ENCODE data around the gene ANKS1A. TPM values are rescaled to one million over a fixed set of nuclear protein-coding genes. Genes with fewer than 3 reads are reported as not detected.
"Not testable (repeated sequence)": the region's sequence is repeated elsewhere in the genome, so short reads cannot be mapped to it uniquely, and the experiment has no call there.

The ANKS1A gene
- total and polyA plus RNA-seq, 12 donors, result 7.1 to 36.3 (median 29.9) TPM

GRCh38 chr6:35094183-35094582 is 205.1 kb downstream of the ANKS1A start:
- TF ChIP-seq CTCF (IDR thresholded peaks at IDR 0.05), result no peak
- Histone ChIP-seq H3K9me3 (no peaks in the 10 kb centered on the region), H3K36me3 (peaks cover 0 to 28% (median 7%) of the 10 kb centered on the region in 9 donors), H3K27ac (peak overlapping the region in 2 of 10 donors; percentile 5 to 61), H3K4me1 (peaks cover 14 to 51% (median 41%) of the 10 kb centered on the region in 9 donors), H3K4me3 (no peak overlapping the region), H3K27me3 (no peaks in the 10 kb centered on the region)
- intact Hi-C loops (cut with DNase I), result no loop called here
- no peak for ATAC-seq
- WGBS, 2 donors, result 89 to 95% methylated on average over 4 of the region's 4 CpGs
- no peak for DNase-seq

GRCh38 chr6:35096129-35096862 is 207.2 kb downstream of the ANKS1A start:
- peak overlapping the region in 9 of 10 donors; percentile 24 to 66 (median 54) for H3K27ac ChIP-seq
- no peaks in the 10 kb centered on the region for H3K27me3 ChIP-seq
- TF ChIP-seq CTCF (IDR thresholded peaks at IDR 0.05), result no peak
- ATAC-seq, result peak in 6 of 8 donors; percentile 33 to 68 (median 46)
- H3K4me1 ChIP-seq, result peaks cover 14 to 39% (median 31%) of the 10 kb centered on the region in 9 donors
- WGBS, 2 donors, result 12 to 21% methylated on average over 4 of the region's 4 CpGs
- H3K36me3 ChIP-seq, result peaks cover 0 to 7% (median 0%) of the 10 kb centered on the region in 9 donors
- no peak for DNase-seq
- H3K4me3 ChIP-seq, result no peak overlapping the region
- intact Hi-C loops (cut with DNase I), result loop anchor here in 1 of 10 donors (2.0 kb wide), 1 partner anchor 45 kb away; no protein-coding TSS in a partner anchor
- no peaks in the 10 kb centered on the region for H3K9me3 ChIP-seq

GRCh38 chr6:35099116-35099515 is 210.1 kb downstream of the ANKS1A start:
- DNase-seq (no peak), ATAC-seq (no peak)
- Histone ChIP-seq H3K27me3 (no peaks in the 10 kb centered on the region), H3K9me3 (no peaks in the 10 kb centered on the region), H3K4me3 (no peak overlapping the region), H3K36me3 (no peaks in the 10 kb centered on the region), H3K4me1 (peaks cover 10 to 15% (median 13%) of the 10 kb centered on the region in 9 donors), H3K27ac (no peak overlapping the region)
- no peak for TF ChIP-seq CTCF (IDR thresholded peaks at IDR 0.05)
- intact Hi-C loops (cut with DNase I), result no loop called here
- 98% methylated on average over 5 of the region's 5 CpGs for WGBS, 2 donors

GRCh38 chr6:35105078-35105477 is 216.0 kb downstream of the ANKS1A start:
- no peak for TF ChIP-seq CTCF (IDR thresholded peaks at IDR 0.05)
- Histone ChIP-seq H3K27ac (no peak overlapping the region), H3K36me3 (no peaks in the 10 kb centered on the region), H3K9me3 (peaks cover 0 to 15% (median 0%) of the 10 kb centered on the region in 11 donors), H3K27me3 (no peaks in the 10 kb centered on the region), H3K4me3 (no peak overlapping the region), H3K4me1 (no peaks in the 10 kb centered on the region)
- 96% methylated on average over 3 of the region's 3 CpGs for WGBS, 2 donors
- ATAC-seq (no peak), DNase-seq (no peak)
- intact Hi-C loops (cut with DNase I), result no loop called here

- H3K4me1 ChIP-seq; intact Hi-C loops (cut with DNase I); DNase-seq; H3K4me3 ChIP-seq; H3K36me3 ChIP-seq; ATAC-seq; H3K27me3 ChIP-seq; H3K27ac ChIP-seq: not testable (repeated sequence)
- WGBS, 2 donors, result 86 to 87% methylated on average over 6 of the region's 6 CpGs
- H3K9me3 ChIP-seq, result peaks cover 0 to 15% (median 0%) of the 10 kb centered on the region in 11 donors
Measured at GRCh38 chr6:35106061-35106460, 217.0 kb downstream of the ANKS1A start.

GRCh38 chr6:35107208-35107607 is 218.2 kb downstream of the ANKS1A start:
- H3K27ac ChIP-seq; H3K4me1 ChIP-seq; H3K27me3 ChIP-seq; H3K36me3 ChIP-seq; DNase-seq; intact Hi-C loops (cut with DNase I); H3K4me3 ChIP-seq; ATAC-seq: not testable (repeated sequence)
- peaks cover 0 to 25% (median 0%) of the 10 kb centered on the region in 11 donors for H3K9me3 ChIP-seq
- 87 to 88% methylated on average over 8 of the region's 8 CpGs for WGBS, 2 donors

GRCh38 chr6:35107761-35108160 is 218.7 kb downstream of the ANKS1A start:
- WGBS, 2 donors, result 65 to 71% methylated on average over 5 of the region's 5 CpGs
- intact Hi-C loops (cut with DNase I); ATAC-seq; DNase-seq; H3K4me3 ChIP-seq; H3K36me3 ChIP-seq; H3K27me3 ChIP-seq; H3K27ac ChIP-seq; H3K4me1 ChIP-seq: not testable (repeated sequence)
- peaks cover 0 to 26% (median 0%) of the 10 kb centered on the region in 11 donors for H3K9me3 ChIP-seq
